K562 (cell line): ENCODE results near the gene CMPK1. TPM values are rescaled to one million over a fixed set of nuclear protein-coding genes. Genes with fewer than 3 reads are reported as not detected.

ENCODE experiments used
- CHD2 ChIP-seq: IDR thresholded peaks from 2 replicates; pipeline ENCODE4 v1.6.1; 2011; ENCODE audit warnings: low read depth, low read length
- EHMT2 ChIP-seq: fragments of 450-650 bp; IDR thresholded peaks from 2 replicates; pipeline ENCODE4 v1.6.1; 2018; ENCODE audit warnings: antibody characterized with exemption
- EZH2 ChIP-seq: IDR thresholded peaks from 2 replicates; pipeline ENCODE4 v1.6.1; 2012; ENCODE audit warnings: low read depth, mild to moderate bottlenecking, inconsistent platforms, low read length, borderline replicate concordance
- FOXK1 ChIP-seq: sonication (generic); formaldehyde crosslinking; IDR thresholded peaks from 2 replicates; pipeline ENCODE4 v1.8.0; 2022; ENCODE audit warnings: missing genetic modification reagents, mild to moderate bottlenecking, borderline replicate concordance
- HBP1 ChIP-seq: fragments of 450-650 bp; formaldehyde crosslinking; IDR thresholded peaks from 2 replicates; pipeline ENCODE4 v1.4.0; 2022; ENCODE audit warnings: missing genetic modification characterization
- MED1 ChIP-seq: sonication (generic); formaldehyde crosslinking; IDR thresholded peaks from 2 replicates; pipeline ENCODE4 v1.8.1; 2023; ENCODE audit warnings: missing genetic modification reagents, borderline replicate concordance
- MEIS2 ChIP-seq: fragments of 450-650 bp; IDR thresholded peaks from 2 replicates; pipeline ENCODE4 v1.6.1; 2014; ENCODE audit warnings: mild to moderate bottlenecking; ENCODE audit not compliant: partially characterized antibody
- MYNN ChIP-seq, 2 experiments: sonication (generic); formaldehyde crosslinking in 1 of 2; IDR thresholded peaks; 2 replicates each; pipeline versions ENCODE4 v1.5.0 to v1.6.1; 2016 to 2020; ENCODE audit warnings: antibody characterized with exemption in 1 of 2, missing genetic modification reagents in 1 of 2
- PKNOX1 ChIP-seq: fragments of 450-650 bp; IDR thresholded peaks from 2 replicates; pipeline ENCODE4 v1.6.1; 2016
- RAD21 ChIP-seq, 2 experiments: fragments of 250-450 bp in 1 of 2; fragments of 450-650 bp in 1 of 2; sonication (Bioruptor Pico) in 1 of 2; formaldehyde crosslinking in 1 of 2; IDR thresholded peaks in 1 of 2; conservative IDR thresholded peaks in 1 of 2; 2 replicates each; pipeline versions ENCODE4 v1.4.0 to v1.8.0; 2020 to 2022; ENCODE audit warnings: mild to moderate bottlenecking in 2 of 2, moderate library complexity in 1 of 2
- RCOR1 ChIP-seq, 2 experiments: IDR thresholded peaks; 2 replicates each; pipeline ENCODE4 v1.6.1; 2012; ENCODE audit warnings: low read depth in 2 of 2, low read length in 2 of 2, borderline replicate concordance in 1 of 2, improper control_type of control experiment in 1 of 2
- REST ChIP-seq, 2 experiments: fragments of 450-650 bp; formaldehyde crosslinking in 1 of 2; IDR thresholded peaks; 2 replicates each; pipeline versions ENCODE4 v1.4.0 to v1.6.1; 2014 to 2020; ENCODE audit warnings: mild to moderate bottlenecking in 2 of 2, borderline replicate concordance in 1 of 2, low read depth in 1 of 2
- SMARCB1 ChIP-seq: IDR thresholded peaks from 2 replicates; pipeline ENCODE4 v1.6.1; 2011; ENCODE audit warnings: improper control_type of control experiment, low read depth; ENCODE audit not compliant: insufficient read length
- SMC3 ChIP-seq: conservative IDR thresholded peaks from 2 replicates; pipeline ENCODE4 v1.6.1; 2011; ENCODE audit warnings: low read depth, low read length, improper control_type of control experiment; ENCODE audit not compliant: insufficient read depth
- THRAP3 ChIP-seq: fragments of 450-650 bp; IDR thresholded peaks from 2 replicates; pipeline ENCODE4 v1.6.1; 2016; ENCODE audit warnings: mild to moderate bottlenecking, inconsistent platforms, borderline replicate concordance
- XRCC5 ChIP-seq: fragments of 200-400 bp; formaldehyde crosslinking; IDR thresholded peaks from 2 replicates; pipeline ENCODE4 v1.6.1; 2017; ENCODE audit warnings: low read depth, mild to moderate bottlenecking, low read length
- ZNF584 ChIP-seq: fragments of 200-800 bp; sonication (Bioruptor generic); IDR thresholded peaks from 2 replicates; pipeline ENCODE4 v1.6.1; 2016; ENCODE audit warnings: low read depth, mild to moderate bottlenecking, missing genetic modification characterization, missing compliant biosample characterization
- ZNF785 ChIP-seq: fragments of 250-450 bp; sonication (Bioruptor Pico); IDR thresholded peaks from 2 replicates; pipeline ENCODE4 v1.4.0; 2020; ENCODE audit warnings: mild to moderate bottlenecking
- polyA plus RNA-seq, 8 experiments: library from polyadenylated mRNA; depleted of rRNA in 4 of 8; stranded (reverse) in 5 of 8; unstranded in 3 of 8; fragments of >200 nt; fragmentation: Nextera tagmentation in 2 of 8; fragmentation: Illumina TruSeq in 1 of 8; extraction: Ambion mirVana in 2 of 8; extraction: Trizol in 1 of 8; gene quantifications; 2 replicates each; pipeline versions ENCODE4 v1.2.1 to v1.2.3, GENCODE V29; 2011 to 2014; ENCODE audit warnings: inconsistent platforms in 1 of 8, missing spikeins in 1 of 8
- total RNA-seq, 7 experiments: library from RNA; depleted of rRNA in 6 of 7; stranded (reverse); fragments of >200 nt in 6 of 7; fragmentation: Illumina TruSeq in 2 of 7; extraction: Trizol in 2 of 7; gene quantifications; 2 replicates each; pipeline versions ENCODE4 v1.2.1 to v1.2.3, GENCODE V29; 2011 to 2021; ENCODE audit warnings: low replicate concordance in 1 of 7

CMPK1 gene
- total and polyA plus RNA-seq, 9 of the 15 experiments (the other 6 are each of a cell fraction or from before 2014, with no cell fraction given): 54.5 to 197 (median 116) TPM

GRCh38 chr1:47388891-47389238, 55.3 kb downstream of the CMPK1 start (continued):
- TF ChIP-seq ZNF785 (CRISPR knock-in tag): no peak
- no peak for TF ChIP-seq THRAP3
- TF ChIP-seq HBP1 (CRISPR knock-in tag): peak; percentile 43; the same call in 1 of the 2 replicates
- TF ChIP-seq EHMT2: 0 out of 2 replicates have a peak, but pooled peaks have one; percentile 6
- 0 out of 4 replicates have a peak, but pooled peaks of 1 of the 2 experiments have one; percentile 46 for TF ChIP-seq RCOR1 (IDR thresholded peaks at IDR 0.05; ENCODE audit: borderline replicate concordance in 1 of 2, low read depth in 2 of 2, low read length in 2 of 2)
- no peak for TF ChIP-seq EZH2
- TF ChIP-seq ZNF584: no peak
- 0 out of 2 replicates have a peak, but pooled peaks have one; percentile 17 for TF ChIP-seq PKNOX1
- peak; percentile 3 for TF ChIP-seq MEIS2
- no peak for TF ChIP-seq FOXK1
- peak; percentile 62 to 90 for TF ChIP-seq RAD21 (CRISPR knock-in tag; conservative IDR thresholded peaks at IDR 0.05 in 1 of 2, IDR thresholded peaks at IDR 0.05 in 1 of 2)
- TF ChIP-seq MED1 (CRISPR knock-in tag): no peak
- TF ChIP-seq XRCC5: peak; percentile 60; the same call in 1 of the 2 replicates
- TF ChIP-seq SMARCB1: no peak
- TF ChIP-seq MYNN (IDR thresholded peaks at IDR 0.05): 0 out of 2 replicates have a peak, but pooled peaks have one; percentile 49
- no peak for TF ChIP-seq MYNN (CRISPR knock-in tag; IDR thresholded peaks at IDR 0.05)
- peak; percentile 69 for TF ChIP-seq REST (IDR thresholded peaks at IDR 0.05; ENCODE audit: borderline replicate concordance)
- TF ChIP-seq REST (CRISPR knock-in tag; IDR thresholded peaks at IDR 0.05; ENCODE audit: low read depth): no peak
- TF ChIP-seq CHD2: peak; percentile 44; the same call in 1 of the 2 replicates
- TF ChIP-seq SMC3: peak; percentile 83
